Neuron (in vitro differentiated cells): ENCODE results near the gene ICAM2.
"Not testable (repeated sequence)": the region's sequence is repeated elsewhere in the genome, so short reads cannot be mapped to it uniquely, and the experiment has no call there.

Source experiments
- H2AFZ ChIP-seq: one replicate; pipeline ENCODE4 v1.6.1; 2013; ENCODE audit warnings: low read depth, mild to moderate bottlenecking, inconsistent platforms, low read length, moderate library complexity
- H3K27me3 ChIP-seq: one replicate; pipeline ENCODE4 v1.6.1; 2013; ENCODE audit warnings: low read length; ENCODE audit not compliant: insufficient read depth
- H3K36me3 ChIP-seq: one replicate; pipeline ENCODE4 v1.6.1; 2013; ENCODE audit warnings: low read length; ENCODE audit not compliant: insufficient read depth
- H3K4me1 ChIP-seq: one replicate; pipeline ENCODE4 v1.6.1; 2013; ENCODE audit warnings: low read length; ENCODE audit not compliant: insufficient read depth
- H3K4me3 ChIP-seq: 2 replicates; pipeline ENCODE4 v1.5.1; 2013; ENCODE audit warnings: mild to moderate bottlenecking, low read length, moderate library complexity
- H3K9me3 ChIP-seq: one replicate; pipeline ENCODE4 v1.6.1; 2013; ENCODE audit warnings: low read length

Gene ICAM2

DNA sequence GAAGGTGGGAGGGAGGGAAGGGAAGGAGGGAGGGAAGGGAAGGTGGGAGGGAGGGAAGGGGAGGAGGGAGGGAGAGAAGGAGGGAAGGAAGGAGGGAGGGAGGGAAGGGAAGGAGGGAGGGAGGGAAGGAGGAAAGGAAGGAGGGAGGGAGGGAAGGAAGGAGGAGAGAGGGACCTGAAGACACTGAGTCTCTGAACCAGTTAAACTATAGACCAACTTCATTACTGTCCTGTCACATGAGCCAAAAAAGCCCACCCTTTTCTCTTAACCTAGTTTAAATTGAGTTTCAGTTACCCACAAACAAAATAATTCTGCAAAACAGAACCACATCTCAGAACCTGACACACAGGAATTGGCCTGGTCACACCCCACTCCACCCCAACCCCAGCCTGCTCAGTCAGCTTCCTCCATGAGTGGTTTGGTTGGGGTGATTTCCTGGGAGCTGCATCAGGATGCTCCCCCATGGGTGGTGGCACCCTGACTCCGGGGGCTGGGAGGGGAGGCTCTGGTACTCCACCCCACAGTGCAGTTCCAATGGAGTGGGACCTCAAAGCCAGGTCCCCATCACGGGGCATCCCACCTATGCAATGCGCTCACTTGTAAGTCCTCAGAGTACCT, 27.0 kb downstream of the ICAM2 start:
- Histone ChIP-seq H3K9me3 (no peaks in the 10 kb centered on the region), H2AFZ (no peak overlapping the region), H3K27me3 (peaks cover 28% of the 10 kb centered on the region), H3K4me3 (no peak overlapping the region), H3K4me1 (peaks cover 2% of the 10 kb centered on the region), H3K36me3 (no peaks in the 10 kb centered on the region)

DNA sequence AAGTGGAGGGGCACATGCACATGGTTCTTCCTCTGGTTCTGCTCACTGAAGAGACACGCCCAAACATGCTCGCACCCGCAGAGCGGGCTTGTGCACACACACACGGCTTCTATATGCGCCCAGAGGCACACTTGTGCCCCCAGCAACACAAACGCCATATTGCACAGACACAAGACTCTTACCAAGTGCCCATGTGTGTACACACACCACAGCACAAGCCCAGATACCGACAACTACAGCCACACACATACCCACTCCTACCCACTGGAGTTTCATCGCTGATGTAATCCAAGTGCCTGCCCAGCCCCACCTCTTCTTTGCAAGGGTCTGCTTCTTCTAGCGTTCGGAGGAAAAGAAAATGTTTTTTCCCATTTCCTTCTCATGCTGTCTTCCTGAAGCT, 28.8 kb downstream of the ICAM2 start:
- no peak overlapping the region for H2AFZ ChIP-seq
- no peaks in the 10 kb centered on the region for H3K9me3 ChIP-seq
- H3K36me3 ChIP-seq: no peaks in the 10 kb centered on the region
- peaks cover 2% of the 10 kb centered on the region for H3K4me1 ChIP-seq
- H3K4me3 ChIP-seq: no peak overlapping the region
- peaks cover 20% of the 10 kb centered on the region for H3K27me3 ChIP-seq

DNA sequence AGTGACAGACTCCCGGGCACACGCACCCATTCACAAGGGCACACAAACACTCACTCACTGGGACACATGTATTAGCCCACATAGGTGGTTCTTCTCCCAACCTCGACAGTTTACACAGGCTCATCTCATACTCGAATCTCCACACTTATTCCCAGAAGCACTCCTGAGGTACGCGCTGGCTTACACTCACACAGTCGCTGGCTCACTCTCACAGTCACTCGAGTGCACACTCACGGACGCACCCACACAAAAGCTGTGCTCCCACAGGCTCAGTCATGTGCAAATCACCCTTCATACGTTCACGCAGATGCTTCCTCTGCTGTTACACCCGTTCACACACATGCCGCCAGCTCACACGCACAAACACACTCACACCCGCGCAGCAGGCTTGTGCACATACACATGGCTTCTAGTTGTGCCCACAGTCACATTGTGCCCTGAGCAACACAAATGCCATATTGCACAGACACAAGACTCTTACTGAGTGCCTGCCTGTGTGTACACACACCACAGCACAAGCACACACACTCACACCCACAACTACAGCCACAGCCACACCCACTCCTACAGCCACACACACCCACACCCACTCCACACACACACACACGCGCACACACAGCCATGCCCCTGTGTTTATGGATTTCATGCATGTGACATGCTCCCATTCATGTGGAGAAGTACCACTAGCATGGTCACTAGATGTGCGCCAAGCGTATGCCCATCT, 30.6 kb downstream of the ICAM2 start:
- Histone ChIP-seq H3K9me3 (no peaks in the 10 kb centered on the region), H3K4me3 (no peak overlapping the region), H3K4me1 (peaks cover 2% of the 10 kb centered on the region), H3K36me3 (no peaks in the 10 kb centered on the region), H3K27me3 (peaks cover 20% of the 10 kb centered on the region), H2AFZ (no peak overlapping the region)

DNA sequence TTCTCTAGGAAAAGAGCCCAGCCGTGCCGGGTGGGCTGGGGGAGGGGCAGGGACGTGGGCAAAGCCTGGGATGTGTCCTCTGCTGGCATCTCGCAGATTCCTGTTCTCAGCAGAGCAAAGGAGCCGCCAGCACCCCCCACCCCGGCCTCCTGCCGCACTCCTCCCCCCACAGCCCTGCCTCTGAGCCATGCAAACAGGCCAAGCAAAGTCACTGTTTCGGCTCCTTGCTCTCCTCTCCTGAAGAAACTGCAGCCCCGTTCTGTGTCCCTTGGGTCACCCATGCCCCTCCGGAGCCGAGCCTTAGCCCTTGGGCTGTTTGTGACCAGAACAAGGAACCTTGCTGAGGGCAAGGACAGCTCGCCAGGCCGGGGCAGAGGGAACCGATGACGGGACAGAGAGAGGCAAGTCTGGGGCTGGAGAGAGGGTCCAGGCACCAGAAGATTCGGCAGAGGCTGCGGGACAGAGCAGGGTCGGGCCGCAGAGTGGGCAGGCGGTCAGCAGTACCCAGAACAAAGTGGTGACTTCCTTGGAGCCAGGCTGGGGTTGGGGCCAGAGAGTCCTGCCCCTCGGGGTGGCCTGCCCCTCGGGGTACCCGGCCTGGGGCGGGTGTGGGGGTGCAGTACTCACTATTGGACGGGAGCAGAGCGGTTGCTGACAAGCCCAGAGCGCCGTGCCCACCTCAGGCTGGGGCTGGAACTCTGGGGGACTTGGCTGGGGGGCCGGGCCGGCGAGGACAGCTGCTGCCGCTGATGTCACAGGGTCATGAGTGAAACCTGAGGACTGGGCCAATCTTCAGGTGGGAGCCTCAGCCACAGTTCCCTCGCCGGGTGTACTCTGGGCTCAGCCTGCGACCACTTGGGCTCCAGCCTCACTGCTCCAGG, 31.5 kb downstream of the ICAM2 start:
- Histone ChIP-seq H3K27me3 (peaks cover 20% of the 10 kb centered on the region), H3K9me3 (no peaks in the 10 kb centered on the region), H3K4me3 (no peak overlapping the region)

DNA sequence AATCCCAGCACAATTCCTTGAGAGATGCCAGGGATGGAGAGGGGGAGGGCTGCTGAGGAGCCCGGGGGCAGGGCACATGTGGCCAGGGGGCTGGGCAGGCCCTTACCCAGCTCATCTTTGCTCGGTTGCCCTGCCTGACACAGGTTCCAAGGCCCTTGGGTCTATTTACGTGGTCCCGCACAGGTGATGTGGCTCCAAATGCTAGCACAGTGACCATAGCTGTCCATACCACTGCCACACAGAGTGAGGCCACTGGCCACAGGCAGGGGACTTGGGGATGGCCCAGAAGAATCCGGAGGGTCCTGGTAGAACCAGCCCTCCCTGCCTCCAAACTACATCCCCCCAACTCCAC, 32.3 kb downstream of the ICAM2 start:
- Histone ChIP-seq H3K27me3 (peaks cover 16% of the 10 kb centered on the region), H3K4me1 (peaks cover 2% of the 10 kb centered on the region), H3K9me3 (no peaks in the 10 kb centered on the region), H3K36me3 (no peaks in the 10 kb centered on the region), H3K4me3 (no peak overlapping the region), H2AFZ (no peak overlapping the region)

More for the DNA sequence above, 31.5 kb downstream of the ICAM2 start:
- Histone ChIP-seq H2AFZ (no peak overlapping the region), H3K36me3 (no peaks in the 10 kb centered on the region), H3K4me1 (peaks cover 2% of the 10 kb centered on the region)

DNA sequence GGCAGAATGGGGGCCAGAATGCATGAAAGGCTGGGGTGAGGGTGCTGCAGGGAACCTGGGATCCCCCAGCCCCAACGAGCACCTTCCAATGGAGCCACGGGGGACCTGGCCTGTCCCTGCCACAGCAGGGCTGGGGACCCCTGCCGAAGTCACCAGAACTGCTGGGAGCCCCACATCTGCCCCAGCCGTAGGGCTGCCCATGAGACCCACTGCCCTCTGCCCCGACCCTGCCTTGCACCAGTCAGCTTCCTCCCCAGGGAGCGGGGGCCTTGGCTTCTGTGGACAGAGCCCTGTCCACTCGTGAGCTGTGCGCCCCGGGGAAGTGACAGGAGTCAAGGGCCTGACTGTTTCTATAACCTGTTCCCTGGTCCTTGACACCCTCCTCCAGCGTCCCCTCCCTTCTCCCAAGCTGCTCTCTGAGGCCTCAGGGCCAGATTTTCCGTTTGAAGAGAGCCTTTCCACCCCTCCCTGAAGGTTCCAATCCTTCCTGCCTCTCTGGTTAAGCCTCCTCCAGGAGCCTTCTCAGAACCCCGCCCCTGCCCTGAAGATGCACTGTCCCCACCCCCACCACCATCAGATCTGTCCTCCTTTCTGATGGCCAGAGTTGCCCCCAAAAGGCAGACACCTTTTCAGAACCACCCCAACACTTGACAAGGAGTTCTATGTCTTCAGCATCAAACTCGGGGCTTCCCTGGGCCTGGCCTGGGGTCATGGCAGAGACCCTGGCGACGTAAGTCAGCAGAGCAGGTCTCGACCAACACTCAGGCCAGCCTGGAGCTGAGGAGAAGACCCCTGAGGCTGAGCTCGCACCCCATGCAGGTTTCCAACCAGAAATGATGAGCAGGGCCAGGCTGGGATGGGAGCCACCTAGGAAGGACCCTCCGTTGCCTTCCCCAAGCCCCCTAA, 33.0 kb downstream of the ICAM2 start:
- Histone ChIP-seq H3K36me3 (no peaks in the 10 kb centered on the region), H3K4me1 (peaks cover 2% of the 10 kb centered on the region), H3K9me3 (no peaks in the 10 kb centered on the region), H2AFZ (no peak overlapping the region), H3K27me3 (peaks cover 12% of the 10 kb centered on the region), H3K4me3 (no peak overlapping the region)

DNA sequence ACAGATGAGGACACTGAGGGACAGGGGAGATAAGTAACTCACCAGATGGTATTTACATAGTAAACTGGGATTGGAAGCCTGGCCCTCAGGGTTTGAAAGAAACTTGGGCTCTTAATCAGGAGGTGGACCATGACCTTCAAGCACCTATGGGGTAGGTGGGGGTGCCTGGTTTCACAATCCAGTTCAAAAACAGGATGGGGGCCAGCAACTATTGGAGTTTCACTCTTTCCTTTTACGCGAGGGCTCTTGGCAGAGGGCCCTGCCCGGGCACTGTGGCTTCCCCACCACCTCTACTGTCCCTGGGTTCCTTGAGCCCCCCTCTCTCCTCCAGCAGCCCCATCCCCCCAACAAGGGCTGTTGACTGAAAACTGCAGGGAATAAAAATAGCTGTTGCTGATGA, 33.6 kb downstream of the ICAM2 start:
- Histone ChIP-seq H3K4me3 (no peak overlapping the region), H3K4me1 (peaks cover 2% of the 10 kb centered on the region), H3K27me3 (peaks cover 7% of the 10 kb centered on the region), H3K36me3 (no peaks in the 10 kb centered on the region), H2AFZ (no peak overlapping the region), H3K9me3 (no peaks in the 10 kb centered on the region)

DNA sequence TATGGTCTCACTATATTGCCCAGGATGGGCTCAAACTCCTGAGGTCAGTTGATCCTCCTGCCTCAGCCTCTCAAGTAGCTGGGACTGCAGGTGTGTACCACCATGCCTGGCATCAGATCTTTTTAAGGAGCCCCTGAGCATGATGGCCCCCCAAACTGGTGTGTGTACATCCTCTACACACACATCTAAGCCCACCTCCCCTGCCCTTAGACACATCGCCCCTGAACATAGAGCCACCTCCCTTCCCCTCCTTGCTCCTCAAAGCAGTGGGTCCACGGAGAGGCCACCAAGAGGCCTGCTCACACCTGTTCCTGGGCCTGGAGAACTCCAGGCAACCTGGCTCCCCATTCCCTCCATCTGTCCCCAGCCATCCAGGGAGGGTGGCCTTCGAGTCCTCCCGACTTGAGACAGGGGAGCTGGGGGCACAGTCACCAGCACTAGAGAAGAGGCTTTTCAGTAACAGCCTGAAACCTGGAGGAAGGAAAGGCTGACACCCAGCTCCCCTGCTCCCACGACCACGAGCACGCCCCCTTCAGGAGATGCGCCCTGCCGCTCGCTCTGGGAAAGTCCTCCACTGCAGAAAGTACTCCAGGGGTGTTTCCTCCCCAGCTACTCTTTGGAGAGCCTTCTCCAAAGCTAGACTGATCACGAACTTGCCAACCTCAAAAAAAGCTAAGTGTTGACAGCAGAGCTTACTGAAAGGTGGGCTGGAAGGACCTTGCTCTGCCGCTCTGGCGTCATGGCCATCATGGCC, 34.9 kb downstream of the ICAM2 start:
- no peak overlapping the region for H2AFZ ChIP-seq
- no peak overlapping the region for H3K4me3 ChIP-seq
- peaks cover 6% of the 10 kb centered on the region for H3K27me3 ChIP-seq
- H3K4me1 ChIP-seq: peaks cover 2% of the 10 kb centered on the region
- no peaks in the 10 kb centered on the region for H3K36me3 ChIP-seq
- no peaks in the 10 kb centered on the region for H3K9me3 ChIP-seq

DNA sequence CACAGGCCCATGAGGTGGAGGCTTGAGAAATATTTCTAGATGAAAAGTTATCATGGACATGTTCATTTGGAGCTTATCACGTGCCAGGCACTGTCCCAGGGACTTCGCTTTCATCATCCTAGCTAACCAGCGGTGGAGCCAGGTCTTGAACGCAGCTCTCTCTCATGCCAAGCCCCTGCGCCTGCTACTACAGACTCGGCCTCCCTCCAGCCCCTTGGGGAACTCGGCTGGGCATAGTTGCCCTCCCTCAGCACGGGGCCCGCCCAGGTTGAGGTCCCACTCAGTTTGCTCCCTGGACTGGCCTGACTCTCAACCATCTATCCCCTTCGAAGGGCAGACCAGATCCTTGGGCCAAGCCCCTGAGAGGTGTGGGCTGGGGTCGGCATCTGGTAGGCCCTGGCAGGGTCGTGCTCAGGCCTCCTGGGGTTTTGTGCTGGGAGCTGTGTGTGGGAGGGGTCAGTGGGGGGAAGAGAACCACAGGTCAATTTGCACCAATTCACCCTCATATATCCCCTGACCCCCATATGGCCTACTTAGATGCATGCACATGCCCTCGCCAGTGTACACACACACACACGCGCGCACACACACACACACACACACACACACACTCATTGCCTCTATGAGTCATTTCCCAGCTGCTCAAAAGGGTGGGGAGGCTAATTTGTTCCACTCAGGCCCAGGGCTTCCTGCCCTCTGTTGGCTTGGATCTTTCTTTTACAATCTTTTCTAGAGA, 35.6 kb downstream of the ICAM2 start:
- H3K36me3 ChIP-seq: no peaks in the 10 kb centered on the region
- no peaks in the 10 kb centered on the region for H3K9me3 ChIP-seq
- H3K27me3 ChIP-seq: peaks cover 3% of the 10 kb centered on the region
- no peak overlapping the region for H3K4me3 ChIP-seq
- H2AFZ ChIP-seq: no peak overlapping the region
- peaks cover 2% of the 10 kb centered on the region for H3K4me1 ChIP-seq

DNA sequence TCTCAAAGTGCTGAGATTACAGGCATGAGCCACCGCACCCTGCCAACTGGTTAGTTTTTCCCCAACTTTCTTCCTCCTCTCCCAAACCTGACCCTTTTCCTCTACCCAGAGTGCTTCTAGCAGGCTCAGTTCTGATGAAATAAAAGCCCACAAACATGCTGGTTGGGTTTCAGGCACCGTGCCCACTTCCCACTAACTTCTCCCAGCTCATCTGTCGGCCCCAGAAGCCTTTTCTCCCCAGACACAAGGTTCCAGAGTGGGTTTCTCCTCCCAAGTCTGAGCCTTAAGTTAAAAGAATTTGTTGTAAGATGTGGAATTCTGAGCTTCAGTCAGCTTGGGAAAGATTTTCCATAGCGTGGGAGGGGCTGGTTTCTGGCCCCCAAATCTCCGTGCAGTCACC, 36.2 kb downstream of the ICAM2 start:
- Histone ChIP-seq H3K4me1 (peaks cover 2% of the 10 kb centered on the region), H3K4me3 (no peak overlapping the region), H3K36me3 (no peaks in the 10 kb centered on the region), H3K9me3 (peaks cover 2% of the 10 kb centered on the region), H2AFZ (no peak overlapping the region), H3K27me3 (peaks cover 5% of the 10 kb centered on the region)

DNA sequence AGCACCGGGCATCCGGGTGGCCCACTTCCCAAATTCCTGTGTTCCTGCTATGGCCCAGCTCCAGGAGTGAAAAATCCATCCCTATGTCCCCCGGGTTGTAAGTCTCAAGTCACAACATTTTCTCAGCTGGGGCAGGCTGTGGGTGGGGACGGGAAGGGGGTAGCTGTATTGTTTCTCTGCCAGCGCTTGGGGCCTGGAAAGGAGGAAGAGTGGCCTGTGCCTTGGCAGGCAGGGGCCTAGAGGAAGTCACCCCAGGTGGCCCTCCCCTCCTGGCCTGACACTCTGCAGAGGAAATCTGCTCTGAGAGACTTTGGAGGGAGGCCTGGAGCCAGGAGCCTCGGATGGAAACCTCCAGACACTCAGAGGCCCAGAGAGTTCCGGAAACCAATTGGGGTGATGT, 37.1 kb downstream of the ICAM2 start:
- Histone ChIP-seq H3K4me1 (no peaks in the 10 kb centered on the region), H3K27me3 (peaks cover 7% of the 10 kb centered on the region), H3K9me3 (peaks cover 2% of the 10 kb centered on the region), H3K4me3 (no peak overlapping the region), H3K36me3 (no peaks in the 10 kb centered on the region), H2AFZ (no peak overlapping the region)

DNA sequence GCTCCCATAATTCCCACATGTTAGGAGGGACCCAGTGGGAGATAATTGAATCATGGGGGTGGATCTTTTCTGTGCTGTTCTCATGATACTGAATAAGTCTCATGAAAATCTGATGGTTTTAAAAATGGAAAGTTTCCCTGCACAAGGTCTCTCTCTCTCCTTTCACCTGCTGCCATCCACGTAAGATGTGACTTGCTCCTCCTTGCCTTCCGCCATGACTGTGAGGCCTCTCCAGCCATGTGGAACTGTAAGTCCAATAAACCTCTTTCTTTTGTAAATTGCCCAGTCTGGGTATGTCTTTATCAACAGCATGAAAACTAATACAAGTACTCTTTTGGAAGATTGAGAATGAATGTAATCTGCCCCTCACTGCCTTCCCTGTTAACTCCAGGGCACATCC, 37.8 kb downstream of the ICAM2 start:
- H3K4me1 ChIP-seq, H3K36me3 ChIP-seq, H3K27me3 ChIP-seq, H3K4me3 ChIP-seq, H2AFZ ChIP-seq, H3K9me3 ChIP-seq: not testable (repeated sequence)
